MM.1S (cell line): ENCODE results near the gene DELE1.

Source experiments
- DNase-seq: peaks from one replicate; pipeline ENCODE4 v3.0.0-alpha.2; 2015
- H2AFZ ChIP-seq: fragments of 300-600 bp; sonication (generic); 2 replicates; pipeline ENCODE4 v1.6.0; 2016; ENCODE audit warnings: antibody characterized with exemption, low read length
- H3F3A ChIP-seq: fragments of 300-600 bp; sonication (generic); 2 replicates; pipeline ENCODE4 v1.6.1; 2016; ENCODE audit warnings: mild to moderate bottlenecking, antibody characterized with exemption, low read length, moderate library complexity, mixed read lengths; ENCODE audit not compliant: insufficient read depth
- H3K27ac ChIP-seq: fragments of 300-600 bp; sonication (generic); 2 replicates; pipeline ENCODE4 v1.5.1; 2016; ENCODE audit warnings: mild to moderate bottlenecking, low read length
- H3K27me3 ChIP-seq: fragments of 300-600 bp; sonication (generic); replicated peaks from 2 replicates; pipeline ENCODE4 v1.6.0; 2016; ENCODE audit warnings: low read length; ENCODE audit not compliant: insufficient read depth
- H3K36me3 ChIP-seq: fragments of 300-600 bp; sonication (generic); replicated peaks from 2 replicates; pipeline ENCODE4 v1.6.1; 2016; ENCODE audit warnings: mild to moderate bottlenecking, low read length, mixed read lengths; ENCODE audit not compliant: insufficient read depth
- H3K4me1 ChIP-seq: fragments of 300-600 bp; sonication (generic); 2 replicates; pipeline ENCODE4 v1.6.1; 2016; ENCODE audit warnings: low read length, mixed read lengths
- H3K4me2 ChIP-seq: fragments of 300-600 bp; sonication (generic); 2 replicates; pipeline ENCODE4 v1.6.0; 2016; ENCODE audit warnings: low read depth, low read length
- H3K4me3 ChIP-seq: fragments of 300-600 bp; sonication (generic); 2 replicates; pipeline ENCODE4 v1.5.1; 2016; ENCODE audit warnings: low read length, mixed read lengths
- H3K79me2 ChIP-seq: fragments of 300-600 bp; sonication (generic); 2 replicates; pipeline ENCODE4 v1.6.1; 2016; ENCODE audit warnings: mixed run types, low read length, mixed read lengths
- H3K9ac ChIP-seq: fragments of 300-600 bp; sonication (generic); 2 replicates; pipeline ENCODE4 v1.6.1; 2016; ENCODE audit warnings: low read length, mixed read lengths
- H3K9me2 ChIP-seq: fragments of 300-600 bp; sonication (generic); replicated peaks from 2 replicates; pipeline ENCODE4 v1.6.1; 2016; ENCODE audit warnings: mild to moderate bottlenecking, low read length, mixed read lengths; ENCODE audit not compliant: insufficient read depth
- H3K9me3 ChIP-seq: fragments of 300-600 bp; sonication (generic); replicated peaks from 2 replicates; pipeline ENCODE4 v1.6.1; 2016; ENCODE audit warnings: mild to moderate bottlenecking, low read length, mixed read lengths; ENCODE audit not compliant: insufficient read depth
- H4K20me1 ChIP-seq: fragments of 300-600 bp; sonication (generic); 2 replicates; pipeline ENCODE4 v1.6.1; 2016; ENCODE audit warnings: mild to moderate bottlenecking, low read length, moderate library complexity, mixed read lengths; ENCODE audit not compliant: insufficient read depth
- EZH2 ChIP-seq: fragments of 300-600 bp; sonication (generic); optimal IDR thresholded peaks from 2 replicates; pipeline ENCODE3; 2017; ENCODE audit warnings: low read depth, mild to moderate bottlenecking, antibody characterized with exemption, low read length, mixed read lengths
- EZH2phosphoT487 ChIP-seq: fragments of 300-600 bp; sonication (generic); IDR thresholded peaks from 2 replicates; pipeline ENCODE4 v1.6.1; 2018; ENCODE audit warnings: antibody characterized with exemption, low read length
- TF ChIP-seq, protein P1 (sequence below): fragments of 300-600 bp; sonication (generic); IDR thresholded peaks from 2 replicates; pipeline ENCODE4 v1.5.1; 2016; ENCODE audit warnings: antibody characterized with exemption, low read length, mixed read lengths

The DELE1 gene

DNA sequence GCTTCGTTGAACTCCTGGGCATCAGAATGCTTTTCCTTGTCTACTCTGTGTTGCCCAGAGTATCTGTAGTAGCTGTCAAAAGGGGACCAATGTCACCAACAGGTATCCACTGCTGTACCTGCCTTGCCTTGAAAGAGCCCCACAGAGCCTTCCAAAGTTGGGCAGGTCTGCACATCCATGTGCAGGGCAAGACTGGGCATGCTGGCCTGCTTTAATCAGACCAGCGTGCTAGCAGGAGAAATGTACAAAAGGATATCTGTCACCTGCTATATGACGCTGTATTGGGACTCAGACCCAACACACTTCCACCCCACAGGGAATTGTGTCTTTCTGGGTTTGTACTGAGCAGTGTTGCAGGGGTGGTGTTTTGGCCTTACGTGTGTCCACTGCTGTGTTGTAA is 11.9 kb downstream of the DELE1 start:
- Histone ChIP-seq H3K9ac (no peak overlapping the region), H3K4me3 (no peak overlapping the region), H4K20me1 (no peaks in the 10 kb centered on the region), H3K4me1 (peaks cover 21% of the 10 kb centered on the region), H3F3A (peaks cover 11% of the 10 kb centered on the region), H3K9me3 (no peaks in the 10 kb centered on the region), H3K27ac (no peak overlapping the region), H3K4me2 (no peak overlapping the region), H3K9me2 (no peaks in the 10 kb centered on the region), H3K36me3 (0 out of 2 replicates have a peak, but pooled peaks cover 2% of the 10 kb centered on the region), H3K79me2 (no peaks in the 10 kb centered on the region), H2AFZ (no peak overlapping the region), H3K27me3 (no peaks in the 10 kb centered on the region)
- TF ChIP-seq EZH2 = no peak
- TF ChIP-seq EZH2phosphoT487 = no peak
- TF ChIP-seq, protein P1, sequence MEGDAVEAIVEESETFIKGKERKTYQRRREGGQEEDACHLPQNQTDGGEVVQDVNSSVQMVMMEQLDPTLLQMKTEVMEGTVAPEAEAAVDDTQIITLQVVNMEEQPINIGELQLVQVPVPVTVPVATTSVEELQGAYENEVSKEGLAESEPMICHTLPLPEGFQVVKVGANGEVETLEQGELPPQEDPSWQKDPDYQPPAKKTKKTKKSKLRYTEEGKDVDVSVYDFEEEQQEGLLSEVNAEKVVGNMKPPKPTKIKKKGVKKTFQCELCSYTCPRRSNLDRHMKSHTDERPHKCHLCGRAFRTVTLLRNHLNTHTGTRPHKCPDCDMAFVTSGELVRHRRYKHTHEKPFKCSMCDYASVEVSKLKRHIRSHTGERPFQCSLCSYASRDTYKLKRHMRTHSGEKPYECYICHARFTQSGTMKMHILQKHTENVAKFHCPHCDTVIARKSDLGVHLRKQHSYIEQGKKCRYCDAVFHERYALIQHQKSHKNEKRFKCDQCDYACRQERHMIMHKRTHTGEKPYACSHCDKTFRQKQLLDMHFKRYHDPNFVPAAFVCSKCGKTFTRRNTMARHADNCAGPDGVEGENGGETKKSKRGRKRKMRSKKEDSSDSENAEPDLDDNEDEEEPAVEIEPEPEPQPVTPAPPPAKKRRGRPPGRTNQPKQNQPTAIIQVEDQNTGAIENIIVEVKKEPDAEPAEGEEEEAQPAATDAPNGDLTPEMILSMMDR = no peak
- no peak for DNase-seq

DNA sequence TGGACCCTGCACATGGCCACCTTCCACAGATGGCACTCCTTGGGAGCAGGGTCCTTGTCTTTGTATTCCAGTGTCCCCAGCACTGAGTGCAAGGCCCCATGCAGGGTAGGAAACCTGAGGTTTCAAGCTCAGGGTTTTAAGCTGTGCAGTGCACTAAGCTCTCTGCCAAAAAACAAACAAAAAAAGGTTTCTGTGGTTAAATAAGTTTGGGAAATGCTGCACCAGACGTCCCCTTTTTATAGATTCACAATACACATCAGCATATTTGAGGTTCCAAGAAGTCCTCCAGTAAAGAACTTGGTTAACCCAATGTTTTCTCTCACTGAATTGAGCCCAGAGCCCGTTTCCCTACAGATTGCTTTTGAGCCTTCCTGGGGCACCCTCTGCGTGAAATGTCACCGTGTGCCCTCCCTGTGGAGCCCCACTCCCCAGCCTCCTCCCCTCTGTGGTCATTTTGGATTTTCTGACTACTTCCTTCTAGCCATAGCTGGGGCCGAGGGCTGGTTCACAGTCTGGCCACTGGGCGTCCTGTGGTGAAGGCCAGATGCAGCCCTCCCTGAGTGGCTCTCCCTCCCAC is 17.1 kb downstream of the DELE1 start:
- DNase-seq = peak; percentile 92
- Histone ChIP-seq H3K9me2 (no peaks in the 10 kb centered on the region), H2AFZ (no peak overlapping the region), H3K9me3 (no peaks in the 10 kb centered on the region), H4K20me1 (no peaks in the 10 kb centered on the region), H3K4me2 (peak overlapping the region; percentile 77), H3K4me1 (peaks cover 41% of the 10 kb centered on the region), H3K27me3 (no peaks in the 10 kb centered on the region), H3K27ac (peak overlapping the region; percentile 85), H3K36me3 (no peaks in the 10 kb centered on the region), H3F3A (peaks cover 25% of the 10 kb centered on the region), H3K9ac (peak overlapping the region; percentile 41; the same call in 1 of the 2 replicates), H3K4me3 (peak overlapping the region; percentile 13), H3K79me2 (no peaks in the 10 kb centered on the region)
- TF ChIP-seq EZH2 = no peak
- TF ChIP-seq, protein P1 = peak; percentile 66

DNA sequence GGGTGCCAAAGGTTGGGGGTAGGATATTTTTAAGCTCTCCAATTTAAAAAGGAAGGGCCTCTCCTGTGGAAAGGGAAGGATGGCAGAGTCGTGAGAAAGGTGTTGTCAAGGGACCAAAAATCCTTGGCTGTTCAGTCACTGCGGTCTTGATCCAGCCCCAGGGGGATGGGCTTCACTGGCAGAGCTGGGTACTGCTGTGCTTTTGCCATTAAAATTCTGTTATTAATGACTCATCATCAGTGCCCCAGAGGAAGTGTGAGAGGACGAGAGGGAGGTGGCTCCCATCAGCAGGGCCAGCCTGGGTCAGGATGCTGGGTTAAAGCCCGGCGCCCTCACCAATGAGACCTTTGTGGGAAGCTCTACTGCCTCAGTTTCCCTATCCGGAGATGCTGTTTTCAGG is 17.6 kb downstream of the DELE1 start:
- H4K20me1 ChIP-seq = no peaks in the 10 kb centered on the region
- H3K4me1 ChIP-seq = peaks cover 41% of the 10 kb centered on the region
- H3K79me2 ChIP-seq = no peaks in the 10 kb centered on the region
- H3K27ac ChIP-seq = peak overlapping the region; percentile 85
- no peak for TF ChIP-seq EZH2phosphoT487
- TF ChIP-seq, protein P1 = no peak
- no peak for TF ChIP-seq EZH2
- no peaks in the 10 kb centered on the region for H3K27me3 ChIP-seq
- peak overlapping the region; percentile 13 for H3K4me3 ChIP-seq
- peaks cover 25% of the 10 kb centered on the region for H3F3A ChIP-seq
- H3K36me3 ChIP-seq = no peaks in the 10 kb centered on the region
- H2AFZ ChIP-seq = no peak overlapping the region
- no peaks in the 10 kb centered on the region for H3K9me3 ChIP-seq
- peak overlapping the region; percentile 77 for H3K4me2 ChIP-seq
- H3K9ac ChIP-seq = peak overlapping the region; percentile 41; the same call in 1 of the 2 replicates
- no peaks in the 10 kb centered on the region for H3K9me2 ChIP-seq
- DNase-seq = peak; percentile 61
